ENCODE data around the gene C19orf73.
"Not testable (repeated sequence)": the region's sequence is repeated elsewhere in the genome, so short reads cannot be mapped to it uniquely, and the experiment has no call there.

C19orf73 gene

GRCh38 chr19:49135686-49136085 lies 16.7 kb upstream of the C19orf73 start:
- Mint-ChIP-seq H3K27me3 (ENCODE audit: low read depth) (no peaks in the 10 kb centered on the region), H3K9me3 (no peaks in the 10 kb centered on the region), H3K4me3 (no peak overlapping the region), H3K4me1 (ENCODE audit: low read depth) (peaks cover 13% of the 10 kb centered on the region), H3K36me3 (ENCODE audit: low read depth) (peaks cover 1% of the 10 kb centered on the region), H3K27ac (no peak overlapping the region)

GRCh38 chr19:49133621-49134454 lies 14.9 kb upstream of the C19orf73 start:
- H3K27ac Mint-ChIP-seq, result peak overlapping the region; percentile 36
- peaks cover 1% of the 10 kb centered on the region for H3K36me3 Mint-ChIP-seq (ENCODE audit: low read depth)
- peak overlapping the region; percentile 87 for H3K4me3 Mint-ChIP-seq
- H3K27me3 Mint-ChIP-seq (ENCODE audit: low read depth), result no peaks in the 10 kb centered on the region
- H3K4me1 Mint-ChIP-seq (ENCODE audit: low read depth), result peaks cover 15% of the 10 kb centered on the region
- H3K9me3 Mint-ChIP-seq, result no peaks in the 10 kb centered on the region

- peaks cover 20% of the 10 kb centered on the region for H3K4me1 Mint-ChIP-seq (ENCODE audit: low read depth)
- H3K4me3 Mint-ChIP-seq, result peak overlapping the region; percentile 87
- H3K9me3 Mint-ChIP-seq, result no peaks in the 10 kb centered on the region
- H3K27ac Mint-ChIP-seq, result no peak overlapping the region
- H3K36me3 Mint-ChIP-seq (ENCODE audit: low read depth), result peaks cover 1% of the 10 kb centered on the region
- H3K27me3 Mint-ChIP-seq (ENCODE audit: low read depth), result no peaks in the 10 kb centered on the region
These were observed 14.1 kb upstream of the C19orf73 start for GRCh38 chr19:49132974-49133609.

GRCh38 chr19:49130325-49130724 lies 11.4 kb upstream of the C19orf73 start:
- H3K27me3 Mint-ChIP-seq (ENCODE audit: low read depth), result no peaks in the 10 kb centered on the region
- no peak overlapping the region for H3K4me3 Mint-ChIP-seq
- no peak overlapping the region for H3K27ac Mint-ChIP-seq
- peaks cover 21% of the 10 kb centered on the region for H3K4me1 Mint-ChIP-seq (ENCODE audit: low read depth)
- peaks cover 1% of the 10 kb centered on the region for H3K36me3 Mint-ChIP-seq (ENCODE audit: low read depth)
- H3K9me3 Mint-ChIP-seq, result no peaks in the 10 kb centered on the region

- Mint-ChIP-seq H3K4me1 (ENCODE audit: low read depth) (peaks cover 20% of the 10 kb centered on the region), H3K9me3 (no peaks in the 10 kb centered on the region), H3K36me3 (ENCODE audit: low read depth) (peaks cover 1% of the 10 kb centered on the region), H3K4me3 (no peak overlapping the region), H3K27ac (no peak overlapping the region), H3K27me3 (ENCODE audit: low read depth) (no peaks in the 10 kb centered on the region)
These were observed 10.3 kb upstream of the C19orf73 start for GRCh38 chr19:49129238-49129583.

- Mint-ChIP-seq H3K9me3 (no peaks in the 10 kb centered on the region), H3K36me3 (ENCODE audit: low read depth) (peaks cover 1% of the 10 kb centered on the region), H3K4me1 (ENCODE audit: low read depth) (peaks cover 16% of the 10 kb centered on the region), H3K27me3 (ENCODE audit: low read depth) (peaks cover 2% of the 10 kb centered on the region), H3K4me3 (peak overlapping the region; percentile 92), H3K27ac (peak overlapping the region; percentile 11)
These were observed 9.7 kb upstream of the C19orf73 start for GRCh38 chr19:49128545-49129237.

GRCh38 chr19:49127674-49128544 lies 9.0 kb upstream of the C19orf73 start:
- Mint-ChIP-seq H3K27ac (peak overlapping the region; percentile 75), H3K4me1 (ENCODE audit: low read depth) (peaks cover 12% of the 10 kb centered on the region), H3K36me3 (ENCODE audit: low read depth) (no peaks in the 10 kb centered on the region), H3K9me3 (no peaks in the 10 kb centered on the region), H3K4me3 (peak overlapping the region; percentile 92), H3K27me3 (ENCODE audit: low read depth) (peaks cover 5% of the 10 kb centered on the region)

GRCh38 chr19:49127225-49127624 lies 8.3 kb upstream of the C19orf73 start:
- not testable (repeated sequence) for H3K27me3 Mint-ChIP-seq (ENCODE audit: low read depth); H3K4me1 Mint-ChIP-seq (ENCODE audit: low read depth); H3K36me3 Mint-ChIP-seq (ENCODE audit: low read depth); H3K9me3 Mint-ChIP-seq; H3K4me3 Mint-ChIP-seq; H3K27ac Mint-ChIP-seq

GRCh38 chr19:49126575-49126974 lies 7.6 kb upstream of the C19orf73 start:
- peaks cover 9% of the 10 kb centered on the region for H3K4me1 Mint-ChIP-seq (ENCODE audit: low read depth)
- H3K27me3 Mint-ChIP-seq (ENCODE audit: low read depth), result peaks cover 11% of the 10 kb centered on the region
- no peaks in the 10 kb centered on the region for H3K36me3 Mint-ChIP-seq (ENCODE audit: low read depth)
- H3K27ac Mint-ChIP-seq, result no peak overlapping the region
- H3K4me3 Mint-ChIP-seq, result no peak overlapping the region
- no peaks in the 10 kb centered on the region for H3K9me3 Mint-ChIP-seq

GRCh38 chr19:49125025-49125731 lies 6.2 kb upstream of the C19orf73 start:
- Mint-ChIP-seq H3K9me3 (no peaks in the 10 kb centered on the region), H3K27me3 (ENCODE audit: low read depth) (peaks cover 20% of the 10 kb centered on the region), H3K4me1 (ENCODE audit: low read depth) (peaks cover 16% of the 10 kb centered on the region), H3K36me3 (ENCODE audit: low read depth) (no peaks in the 10 kb centered on the region), H3K27ac (no peak overlapping the region), H3K4me3 (no peak overlapping the region)

GRCh38 chr19:49123285-49123684 lies 4.3 kb upstream of the C19orf73 start:
- Mint-ChIP-seq H3K4me1 (ENCODE audit: low read depth) (peaks cover 13% of the 10 kb centered on the region), H3K27me3 (ENCODE audit: low read depth) (peaks cover 20% of the 10 kb centered on the region)
- H3K9me3 Mint-ChIP-seq; H3K27ac Mint-ChIP-seq; H3K36me3 Mint-ChIP-seq (ENCODE audit: low read depth); H3K4me3 Mint-ChIP-seq: not testable (repeated sequence)

- not testable (repeated sequence) for H3K27ac Mint-ChIP-seq; H3K4me3 Mint-ChIP-seq; H3K9me3 Mint-ChIP-seq; H3K36me3 Mint-ChIP-seq (ENCODE audit: low read depth)
- H3K4me1 Mint-ChIP-seq (ENCODE audit: low read depth), result peaks cover 17% of the 10 kb centered on the region
- H3K27me3 Mint-ChIP-seq (ENCODE audit: low read depth), result peaks cover 20% of the 10 kb centered on the region
These were observed 2.9 kb upstream of the C19orf73 start for GRCh38 chr19:49121841-49122240.

GRCh38 chr19:49120868-49121267 lies 1.9 kb upstream of the C19orf73 start:
- Mint-ChIP-seq H3K27ac (peak overlapping the region; percentile 64), H3K36me3 (ENCODE audit: low read depth) (no peaks in the 10 kb centered on the region), H3K9me3 (no peaks in the 10 kb centered on the region), H3K4me3 (peak overlapping the region; percentile 78), H3K27me3 (ENCODE audit: low read depth) (peaks cover 20% of the 10 kb centered on the region), H3K4me1 (ENCODE audit: low read depth) (peaks cover 17% of the 10 kb centered on the region)

- H3K27ac Mint-ChIP-seq, result peak overlapping the region; percentile 64
- H3K27me3 Mint-ChIP-seq (ENCODE audit: low read depth), result peaks cover 20% of the 10 kb centered on the region
- peaks cover 17% of the 10 kb centered on the region for H3K4me1 Mint-ChIP-seq (ENCODE audit: low read depth)
- H3K4me3 Mint-ChIP-seq, result peak overlapping the region; percentile 78
- H3K36me3 Mint-ChIP-seq (ENCODE audit: low read depth), result no peaks in the 10 kb centered on the region
- no peaks in the 10 kb centered on the region for H3K9me3 Mint-ChIP-seq
These were observed 1.4 kb upstream of the C19orf73 start for GRCh38 chr19:49120325-49120683.
